GM23338 (cell line): ENCODE results near the gene PINK1. TPM values are rescaled to one million over a fixed set of nuclear protein-coding genes. Genes with fewer than 3 reads are reported as not detected.

Experiments used
- ATAC-seq: fragments of 200-7000 bp; cut with Tn5 transposase; 3 replicates; pipeline ENCODE4 v1.9.1; 2020
- DNase-seq: peaks from one replicate; pipeline ENCODE4 v3.0.0-alpha.2; 2015; ENCODE audit warnings: low spot score
- H2AFZ ChIP-seq: fragments of 200-600 bp; sonication (generic); 2 replicates; pipeline ENCODE4 v1.8.0; 2016; ENCODE audit warnings: antibody characterized with exemption, mild to moderate bottlenecking, moderate library complexity
- H3F3A ChIP-seq: fragments of 200-600 bp; sonication (generic); replicated peaks from 2 replicates; pipeline ENCODE4 v1.8.0; 2017; ENCODE audit warnings: antibody characterized with exemption, mixed run types, low read depth
- H3K27ac ChIP-seq: fragments of 200-600 bp; sonication (generic); 2 replicates; pipeline ENCODE4 v1.6.1; 2016; ENCODE audit warnings: low read depth
- H3K27me3 ChIP-seq: fragments of 200-600 bp; sonication (generic); 2 replicates; pipeline ENCODE4 v1.8.0; 2016; ENCODE audit warnings: mild to moderate bottlenecking, mixed run types, moderate library complexity; ENCODE audit not compliant: insufficient read depth
- H3K36me3 ChIP-seq: fragments of 200-600 bp; sonication (generic); 2 replicates; pipeline ENCODE4 v1.8.0; 2016; ENCODE audit warnings: mild to moderate bottlenecking; ENCODE audit not compliant: insufficient read depth
- H3K4me1 ChIP-seq: fragments of 200-600 bp; sonication (generic); 2 replicates; pipeline ENCODE4 v1.8.0; 2016; ENCODE audit warnings: mild to moderate bottlenecking, moderate library complexity; ENCODE audit not compliant: insufficient read depth
- H3K4me2 ChIP-seq: fragments of 200-600 bp; sonication (generic); 2 replicates; pipeline ENCODE4 v1.7.1; 2017; ENCODE audit warnings: mixed run types
- H3K4me3 ChIP-seq: fragments of 200-600 bp; sonication (generic); 2 replicates; pipeline ENCODE4 v1.6.1; 2016; ENCODE audit warnings: mixed run types
- H3K79me2 ChIP-seq: fragments of 200-600 bp; sonication (generic); replicated peaks from 2 replicates; pipeline ENCODE4 v1.8.0; 2017; ENCODE audit warnings: mild to moderate bottlenecking; ENCODE audit not compliant: insufficient read depth
- H3K9me2 ChIP-seq: fragments of 200-600 bp; sonication (generic); 2 replicates; pipeline ENCODE4 v1.8.0; 2017; ENCODE audit not compliant: insufficient read depth
- H4K20me1 ChIP-seq: fragments of 200-600 bp; sonication (generic); replicated peaks from 2 replicates; pipeline ENCODE4 v1.8.0; 2017; ENCODE audit warnings: mild to moderate bottlenecking; ENCODE audit not compliant: insufficient read depth
- H3K27ac Mint-ChIP-seq: 2 replicates; pipeline ENCODE4 v1.8.0; 2020; ENCODE audit warnings: inconsistent platforms, mild to moderate bottlenecking, moderate library complexity, mixed read lengths
- H3K27me3 Mint-ChIP-seq: 3 replicates; pipeline ENCODE4 v1.8.0; 2022; ENCODE audit warnings: low read depth, mild to moderate bottlenecking, moderate library complexity, mixed read lengths, inconsistent platforms; ENCODE audit not compliant: insufficient read depth, poor library complexity
- H3K36me3 Mint-ChIP-seq: 3 replicates; pipeline ENCODE4 v1.8.0; 2021; ENCODE audit warnings: low read depth, mild to moderate bottlenecking, inconsistent platforms, moderate library complexity, mixed read lengths
- H3K4me1 Mint-ChIP-seq: 3 replicates; pipeline ENCODE4 v1.8.0; 2020; ENCODE audit warnings: mild to moderate bottlenecking, inconsistent platforms, mixed read lengths
- H3K4me3 Mint-ChIP-seq: 3 replicates; pipeline ENCODE4 v1.8.0; 2021; ENCODE audit warnings: moderate library complexity, mild to moderate bottlenecking, inconsistent platforms, mixed read lengths
- H3K9me3 Mint-ChIP-seq: 3 replicates; pipeline ENCODE4 v1.8.0; 2020; ENCODE audit warnings: moderate library complexity, mild to moderate bottlenecking, inconsistent platforms, mixed read lengths
- CREB1 ChIP-seq: fragments of 250-450 bp; sonication (Bioruptor Pico); IDR thresholded peaks from 2 replicates; pipeline ENCODE4 v1.5.0; 2020; ENCODE audit warnings: low read depth, mild to moderate bottlenecking, moderate library complexity
- CTCF ChIP-seq, 2 experiments: fragments of 200-600 bp in 1 of 2; sonication (generic) in 1 of 2; conservative IDR thresholded peaks; 2 replicates each; pipeline versions ENCODE4 v1.5.1 to v1.6.1; 2016 to 2017; ENCODE audit warnings: antibody characterized with exemption in 2 of 2, low read depth in 2 of 2, mild to moderate bottlenecking in 2 of 2, moderate library complexity in 1 of 2
- ETS1 ChIP-seq: IDR thresholded peaks from 2 replicates; pipeline ENCODE4 v1.6.1; 2016; ENCODE audit warnings: antibody characterized with exemption
- EZH2phosphoT487 ChIP-seq: fragments of 200-600 bp; sonication (generic); IDR thresholded peaks from one replicate; pipeline ENCODE4 v1.8.1; 2018; ENCODE audit warnings: antibody characterized with exemption; ENCODE audit not compliant: unreplicated experiment
- JUNB ChIP-seq: IDR thresholded peaks from one replicate; pipeline ENCODE4 v1.6.1; 2016; ENCODE audit warnings: antibody characterized with exemption; ENCODE audit not compliant: unreplicated experiment
- NANOG ChIP-seq: IDR thresholded peaks from 2 replicates; pipeline ENCODE4 v1.6.1; 2016; ENCODE audit warnings: antibody characterized with exemption, borderline replicate concordance
- POLR2AphosphoS5 ChIP-seq: IDR thresholded peaks from 2 replicates; pipeline ENCODE4 v1.6.1; 2016; ENCODE audit warnings: antibody characterized with exemption, low read depth
- STAT1 ChIP-seq: IDR thresholded peaks from one replicate; pipeline ENCODE4 v1.6.1; 2016; ENCODE audit warnings: antibody characterized with exemption; ENCODE audit not compliant: unreplicated experiment
- ZNF114 ChIP-seq: fragments of 250-450 bp; sonication (Bioruptor Pico); IDR thresholded peaks from 2 replicates; pipeline ENCODE4 v1.5.0; 2020; ENCODE audit warnings: mild to moderate bottlenecking, moderate library complexity
- ZNF331 ChIP-seq: fragments of 250-450 bp; sonication (Bioruptor Pico); IDR thresholded peaks from 2 replicates; pipeline ENCODE4 v1.5.0; 2020; ENCODE audit warnings: low read depth, mild to moderate bottlenecking, moderate library complexity
- polyA plus RNA-seq: library from polyadenylated mRNA; unstranded; fragments of >200 nt; fragmentation: Nextera tagmentation; extraction: Ambion mirVana; gene quantifications from 2 replicates; pipeline ENCODE4 v1.2.1, GENCODE V29; 2016
- total RNA-seq: library from RNA; depleted of rRNA; stranded (reverse); fragments of >200 nt; shearing (Covaris generic); gene quantifications from 2 replicates; pipeline ENCODE4 v1.2.3, GENCODE V29; 2014

PINK1 gene
- total and polyA plus RNA-seq, 2 experiments from 2014 or later = 20.8 to 42.7 TPM

- Mint-ChIP-seq H3K4me3 (no peak overlapping the region), H3K36me3 (no peaks in the 10 kb centered on the region; the same call in 2 of the 3 replicates), H3K27ac (no peak overlapping the region), H3K27me3 (peaks cover 2% of the 10 kb centered on the region), H3K9me3 (no peaks in the 10 kb centered on the region), H3K4me1 (peaks cover 20% of the 10 kb centered on the region)
- Histone ChIP-seq H3K27ac (no peak overlapping the region), H3K9me2 (no peaks in the 10 kb centered on the region), H3K27me3 (no peaks in the 10 kb centered on the region), H3K4me3 (no peak overlapping the region), H3K4me2 (no peak overlapping the region), H3F3A (no peaks in the 10 kb centered on the region), H3K36me3 (no peaks in the 10 kb centered on the region), H3K4me1 (peaks cover 11% of the 10 kb centered on the region; the same call in 1 of the 2 replicates), H3K79me2 (no peaks in the 10 kb centered on the region), H2AFZ (no peak overlapping the region), H4K20me1 (no peaks in the 10 kb centered on the region)
- DNase-seq = no peak
- TF ChIP-seq ZNF331 (CRISPR knock-in tag) (no peak), NANOG (no peak), CREB1 (no peak), JUNB (no peak), STAT1 (no peak), CTCF (conservative IDR thresholded peaks at IDR 0.05; ENCODE audit: low read depth in 2 of 2) (no peak)
- ATAC-seq = no peak
Observed at GRCh38 chr1:20593756-20594155, 39.5 kb upstream of the PINK1 start.

GRCh38 chr1:20594746-20595145 is 38.5 kb upstream of the PINK1 start:
- H3K9me2 ChIP-seq = no peaks in the 10 kb centered on the region
- no peak for TF ChIP-seq CREB1
- TF ChIP-seq EZH2phosphoT487 = no peak
- no peak for TF ChIP-seq ETS1
- TF ChIP-seq NANOG = no peak
- no peak for TF ChIP-seq ZNF114 (CRISPR knock-in tag)
- TF ChIP-seq JUNB = no peak
- no peak for TF ChIP-seq STAT1
- no peak for TF ChIP-seq CTCF (conservative IDR thresholded peaks at IDR 0.05; ENCODE audit: low read depth in 2 of 2)
- TF ChIP-seq POLR2AphosphoS5 = no peak
- no peak for ATAC-seq

More at GRCh38 chr1:20594746-20595145, 38.5 kb upstream of the PINK1 start:
- Mint-ChIP-seq H3K4me3 (no peak overlapping the region), H3K4me1 (peaks cover 10% of the 10 kb centered on the region), H3K27me3 (no peaks in the 10 kb centered on the region), H3K9me3 (no peaks in the 10 kb centered on the region), H3K27ac (no peak overlapping the region), H3K36me3 (no peaks in the 10 kb centered on the region; the same call in 2 of the 3 replicates)
- Histone ChIP-seq H3K4me3 (no peak overlapping the region), H4K20me1 (no peaks in the 10 kb centered on the region), H3K79me2 (no peaks in the 10 kb centered on the region), H3K27ac (no peak overlapping the region), H3K27me3 (no peaks in the 10 kb centered on the region), H3K4me1 (0 out of 2 replicates have a peak, but pooled peaks cover 7% of the 10 kb centered on the region), H3F3A (no peaks in the 10 kb centered on the region), H3K36me3 (no peaks in the 10 kb centered on the region), H2AFZ (no peak overlapping the region; the same call in 1 of the 2 replicates), H3K4me2 (no peak overlapping the region)
- DNase-seq = no peak
